GM19395 (cell line): ENCODE measurements around the gene ABCA7.

Source experiments
- ATAC-seq: cut with Tn5 transposase; IDR thresholded peaks from one replicate; pipeline ENCODE4 v1.9.1; 2021; ENCODE audit warnings: mild to moderate bottlenecking, moderate library complexity; ENCODE audit not compliant: unreplicated experiment

The ABCA7 gene

GRCh38 chr19:1070931-1071791 is 31.3 kb downstream of the ABCA7 start:
- ATAC-seq, result no peak

- ATAC-seq, result no peak
Observed at GRCh38 chr19:1072371-1073015, 32.6 kb downstream of the ABCA7 start.

GRCh38 chr19:1073063-1073955 is 33.4 kb downstream of the ABCA7 start:
- no peak for ATAC-seq

- no peak for ATAC-seq
Observed at GRCh38 chr19:1073956-1074517, 34.1 kb downstream of the ABCA7 start.

- no peak for ATAC-seq
Observed at GRCh38 chr19:1074544-1075283, 34.8 kb downstream of the ABCA7 start.

GRCh38 chr19:1076046-1076386 is 36.1 kb downstream of the ABCA7 start:
- no peak for ATAC-seq

GRCh38 chr19:1076951-1077350 is 37.0 kb downstream of the ABCA7 start:
- peak; percentile 78 for ATAC-seq

GRCh38 chr19:1079566-1080111 is 39.7 kb downstream of the ABCA7 start:
- no peak for ATAC-seq

GRCh38 chr19:1080360-1081161 is 40.7 kb downstream of the ABCA7 start:
- no peak for ATAC-seq

GRCh38 chr19:1081301-1082164 is 41.6 kb downstream of the ABCA7 start:
- ATAC-seq, result no peak

GRCh38 chr19:1082165-1082927 is 42.4 kb downstream of the ABCA7 start:
- no peak for ATAC-seq

GRCh38 chr19:1082928-1083816 is 43.3 kb downstream of the ABCA7 start:
- no peak for ATAC-seq

- no peak for ATAC-seq
Observed at GRCh38 chr19:1084024-1084868, 44.3 kb downstream of the ABCA7 start.

GRCh38 chr19:1085053-1085658 is 45.2 kb downstream of the ABCA7 start:
- ATAC-seq, result no peak

- no peak for ATAC-seq
Observed at GRCh38 chr19:1085676-1086442, 46.0 kb downstream of the ABCA7 start.
